Measurements from ENCODE around the gene TBPL1. TPM values are rescaled to one million over a fixed set of nuclear protein-coding genes. Genes with fewer than 3 reads are reported as not detected.

The TBPL1 gene
- total RNA-seq, 2 donors from 2014 or later, result 40.4 to 45.4 TPM

- Histone ChIP-seq H3K36me3 (ENCODE audit: control insufficient read depth, insufficient read depth, low read length) (no peaks in the 10 kb centered on the region), H3K9me3 (ENCODE audit: control insufficient read depth, low read length) (peaks cover 4% of the 10 kb centered on the region), H3K4me3 (ENCODE audit: low read length) (no peak overlapping the region), H3K27ac (ENCODE audit: low read depth, low read length) (no peak overlapping the region), H3K27me3 (ENCODE audit: control insufficient read depth, insufficient read depth, low read length, poor library complexity, severe bottlenecking) (no peaks in the 10 kb centered on the region), H3K4me1 (ENCODE audit: control insufficient read depth, insufficient read depth, low read length) (no peaks in the 10 kb centered on the region), H3K9ac (ENCODE audit: extremely low read depth, low read length, poor library complexity, severe bottlenecking) (no peak overlapping the region)
- Mint-ChIP-seq H3K4me1 (peaks cover 2% of the 10 kb centered on the region), H3K27me3 (ENCODE audit: insufficient read depth) (no peaks in the 10 kb centered on the region), H3K4me3 (no peak overlapping the region), H3K9me3 (no peaks in the 10 kb centered on the region), H3K27ac (no peak overlapping the region), H3K36me3 (ENCODE audit: low read depth) (no peaks in the 10 kb centered on the region)
- WGBS, 2 experiments (ENCODE audit: insufficient coverage in 1 of 2, insufficient read length in 1 of 2), result 61 to 100% methylated on average over 1 to 3 of the region's 3 CpGs
- no peak for DNase-seq
- no peak for TF ChIP-seq CTCF (conservative IDR thresholded peaks at IDR 0.05)
Observed at GRCh38 chr6:134000443-134000842, 47.4 kb downstream of the TBPL1 start.

- H3K27me3 ChIP-seq (ENCODE audit: control insufficient read depth, insufficient read depth, low read length, poor library complexity, severe bottlenecking), result no peaks in the 10 kb centered on the region
- no peaks in the 10 kb centered on the region for H3K27me3 Mint-ChIP-seq (ENCODE audit: insufficient read depth)
- no peaks in the 10 kb centered on the region for H3K4me1 ChIP-seq (ENCODE audit: control insufficient read depth, insufficient read depth, low read length)
- H3K9me3 Mint-ChIP-seq, result no peaks in the 10 kb centered on the region
- H3K4me3 Mint-ChIP-seq, result no peak overlapping the region
- TF ChIP-seq CTCF (conservative IDR thresholded peaks at IDR 0.05), result no peak
- no peak overlapping the region for H3K27ac Mint-ChIP-seq
- H3K9me3 ChIP-seq (ENCODE audit: control insufficient read depth, low read length), result no peaks in the 10 kb centered on the region
- H3K27ac ChIP-seq (ENCODE audit: low read depth, low read length), result peak overlapping the region; percentile 2
- DNase-seq, result no peak
- no peaks in the 10 kb centered on the region for H3K36me3 ChIP-seq (ENCODE audit: control insufficient read depth, insufficient read depth, low read length)
- H3K9ac ChIP-seq (ENCODE audit: extremely low read depth, low read length, poor library complexity, severe bottlenecking), result no peak overlapping the region
- no peaks in the 10 kb centered on the region for H3K36me3 Mint-ChIP-seq (ENCODE audit: low read depth)
- no peaks in the 10 kb centered on the region for H3K4me1 Mint-ChIP-seq
- H3K4me3 ChIP-seq (ENCODE audit: low read length), result no peak overlapping the region
- 92 to 95% methylated on average over 3 to 5 of the region's 5 CpGs for WGBS, 2 experiments (ENCODE audit: insufficient coverage in 1 of 2, insufficient read length in 1 of 2)
Observed at GRCh38 chr6:134002821-134003220, 49.8 kb downstream of the TBPL1 start.

- Mint-ChIP-seq H3K4me3 (no peak overlapping the region), H3K4me1 (no peaks in the 10 kb centered on the region), H3K27ac (no peak overlapping the region), H3K36me3 (ENCODE audit: low read depth) (no peaks in the 10 kb centered on the region), H3K27me3 (ENCODE audit: insufficient read depth) (no peaks in the 10 kb centered on the region), H3K9me3 (no peaks in the 10 kb centered on the region)
- no peaks in the 10 kb centered on the region for H3K9me3 ChIP-seq (ENCODE audit: control insufficient read depth, low read length)
- H3K4me3 ChIP-seq (ENCODE audit: low read length), result no peak overlapping the region
- no peaks in the 10 kb centered on the region for H3K36me3 ChIP-seq (ENCODE audit: control insufficient read depth, insufficient read depth, low read length)
- H3K9ac ChIP-seq (ENCODE audit: extremely low read depth, low read length, poor library complexity, severe bottlenecking), result no peak overlapping the region
- TF ChIP-seq CTCF (conservative IDR thresholded peaks at IDR 0.05), result no peak
- no peaks in the 10 kb centered on the region for H3K4me1 ChIP-seq (ENCODE audit: control insufficient read depth, insufficient read depth, low read length)
- H3K27me3 ChIP-seq (ENCODE audit: control insufficient read depth, insufficient read depth, low read length, poor library complexity, severe bottlenecking), result no peaks in the 10 kb centered on the region
- no peak overlapping the region for H3K27ac ChIP-seq (ENCODE audit: low read depth, low read length)
- no peak for DNase-seq
- WGBS, 2 experiments (ENCODE audit: insufficient coverage in 1 of 2, insufficient read length in 1 of 2), result 69 to 83% methylated on average over 4 to 5 of the region's 5 CpGs
Observed at GRCh38 chr6:134003542-134003951, 50.5 kb downstream of the TBPL1 start.

Data from endodermal cell (in vitro differentiated cells).